Measurements from ENCODE around the gene PPP1R36.

DNA sequence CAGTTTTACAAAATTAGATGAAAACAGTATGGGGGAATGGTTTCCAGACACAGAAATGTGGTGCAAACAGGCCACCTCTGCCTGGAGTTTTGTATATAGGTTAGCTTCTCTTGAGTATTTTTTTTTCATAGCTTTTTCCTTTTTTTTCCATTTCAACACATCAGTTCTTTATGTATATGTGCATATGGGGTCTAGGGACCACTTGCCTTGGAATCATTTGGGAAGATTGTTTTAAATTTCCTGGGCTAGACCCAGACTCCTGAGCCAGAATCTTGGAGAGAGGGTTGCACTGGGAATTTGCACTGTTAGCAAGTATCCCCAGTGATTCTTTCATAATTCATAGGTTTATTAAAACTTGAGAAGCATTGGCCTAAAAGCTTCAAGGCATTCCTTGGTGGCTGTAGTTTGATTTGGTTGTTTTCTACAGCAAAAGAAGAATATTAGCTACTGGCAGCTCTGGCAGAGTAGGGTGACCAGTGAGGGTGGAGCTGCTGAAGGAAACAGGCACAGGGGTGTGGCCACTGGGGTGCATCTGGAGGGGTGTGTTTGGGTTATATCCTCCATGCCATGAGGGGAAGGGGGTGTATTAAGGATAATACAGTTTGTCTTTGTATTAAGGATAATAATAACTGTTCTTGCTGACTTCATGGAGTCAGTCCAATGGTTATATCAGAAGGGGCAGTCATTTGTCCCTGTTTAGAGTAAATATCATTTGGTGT, 22.8 kb downstream of the PPP1R36 start:
- TF ChIP-seq, protein P1, sequence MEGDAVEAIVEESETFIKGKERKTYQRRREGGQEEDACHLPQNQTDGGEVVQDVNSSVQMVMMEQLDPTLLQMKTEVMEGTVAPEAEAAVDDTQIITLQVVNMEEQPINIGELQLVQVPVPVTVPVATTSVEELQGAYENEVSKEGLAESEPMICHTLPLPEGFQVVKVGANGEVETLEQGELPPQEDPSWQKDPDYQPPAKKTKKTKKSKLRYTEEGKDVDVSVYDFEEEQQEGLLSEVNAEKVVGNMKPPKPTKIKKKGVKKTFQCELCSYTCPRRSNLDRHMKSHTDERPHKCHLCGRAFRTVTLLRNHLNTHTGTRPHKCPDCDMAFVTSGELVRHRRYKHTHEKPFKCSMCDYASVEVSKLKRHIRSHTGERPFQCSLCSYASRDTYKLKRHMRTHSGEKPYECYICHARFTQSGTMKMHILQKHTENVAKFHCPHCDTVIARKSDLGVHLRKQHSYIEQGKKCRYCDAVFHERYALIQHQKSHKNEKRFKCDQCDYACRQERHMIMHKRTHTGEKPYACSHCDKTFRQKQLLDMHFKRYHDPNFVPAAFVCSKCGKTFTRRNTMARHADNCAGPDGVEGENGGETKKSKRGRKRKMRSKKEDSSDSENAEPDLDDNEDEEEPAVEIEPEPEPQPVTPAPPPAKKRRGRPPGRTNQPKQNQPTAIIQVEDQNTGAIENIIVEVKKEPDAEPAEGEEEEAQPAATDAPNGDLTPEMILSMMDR (IDR thresholded peaks at IDR 0.05): no peak
- TF ChIP-seq EP300 (IDR thresholded peaks at IDR 0.05): no peak
- TF ChIP-seq POLR2A (IDR thresholded peaks at IDR 0.05): no peak
- no peak for TF ChIP-seq POLR2AphosphoS5 (IDR thresholded peaks at IDR 0.05)

All from upper lobe of left lung (tissue), 4 donors.